IMR-90 (cell line): ENCODE results near the gene BRIP1. TPM values are rescaled to one million over a fixed set of nuclear protein-coding genes. Genes with fewer than 3 reads are reported as not detected.

ENCODE experiments used
- ATAC-seq: fragments of 200-7000 bp; cut with Tn5 transposase; 2 replicates; pipeline ENCODE4 v1.9.1; 2020; ENCODE audit warnings: low read depth, mild to moderate bottlenecking, moderate library complexity
- BruUV-seq: library from RNA; stranded (reverse); fragments of 400-500 nt; replicated peaks from 2 replicates; lab custom pipeline; 2021; lab: Mats Ljungman, UMichigan
- CTCF ChIA-PET: fragments of 300-600 bp; formaldehyde crosslinking; extraction: SDS; loops from one replicate; lab custom pipeline; 2021; ENCODE audit warnings: antibody characterized with exemption; lab: Yijun Ruan, JAX
- POLR2A ChIA-PET: fragments of 300-600 bp; sonication (Branson Sonifier 250); formaldehyde crosslinking; loops from one replicate; lab custom pipeline; 2022; ENCODE audit warnings: antibody characterized with exemption; ENCODE audit not compliant: unreplicated experiment; lab: Charles Lee
- DNase-seq: peaks from one replicate; pipeline ENCODE4 v3.0.0; 2013
- H2AFZ ChIP-seq: replicated peaks from 2 replicates; pipeline ENCODE3; 2013; ENCODE audit warnings: low read length, mild to moderate bottlenecking; ENCODE audit not compliant: poor library complexity
- H2AK5ac ChIP-seq: 2 replicates; pipeline ENCODE4 v1.6.1; 2013; ENCODE audit warnings: low read depth, low read length, inconsistent platforms
- H2AK9ac ChIP-seq: replicated peaks from 2 replicates; pipeline ENCODE3; 2013; ENCODE audit warnings: mild to moderate bottlenecking, low read depth, low read length, moderate library complexity; ENCODE audit not compliant: poor library complexity
- H2BK120ac ChIP-seq: 2 replicates; pipeline ENCODE4 v1.6.1; 2013; ENCODE audit warnings: low read depth, low read length, inconsistent platforms
- H2BK15ac ChIP-seq: 3 replicates; pipeline ENCODE4 v1.6.1; 2013; ENCODE audit warnings: low read depth, low read length, inconsistent platforms
- H2BK20ac ChIP-seq: 2 replicates; pipeline ENCODE4 v1.6.1; 2013; ENCODE audit warnings: low read depth, mild to moderate bottlenecking, inconsistent platforms, low read length, moderate library complexity
- H2BK5ac ChIP-seq: 2 replicates; pipeline ENCODE4 v1.6.1; 2013; ENCODE audit warnings: mild to moderate bottlenecking, low read depth, low read length, inconsistent platforms; ENCODE audit not compliant: poor library complexity, severe bottlenecking
- H3K14ac ChIP-seq: replicated peaks from 2 replicates; pipeline ENCODE4 v1.6.1; 2013; ENCODE audit warnings: low read depth, low read length, inconsistent platforms
- H3K18ac ChIP-seq: 2 replicates; pipeline ENCODE4 v1.6.1; 2013; ENCODE audit warnings: low read depth, low read length, control low read depth
- H3K23ac ChIP-seq: 2 replicates; pipeline ENCODE4 v1.6.1; 2013; ENCODE audit warnings: low read depth, low read length, inconsistent platforms
- H3K27ac ChIP-seq: 2 replicates; pipeline ENCODE4 v1.5.1; 2013; ENCODE audit warnings: mild to moderate bottlenecking, control low read depth, low read length; ENCODE audit not compliant: insufficient read depth
- H3K27me3 ChIP-seq: 2 replicates; pipeline ENCODE4 v1.6.1; 2013; ENCODE audit warnings: low read length; ENCODE audit not compliant: control insufficient read depth, insufficient read depth
- H3K36me3 ChIP-seq: 2 replicates; pipeline ENCODE4 v1.6.1; 2013; ENCODE audit warnings: low read length, mixed read lengths; ENCODE audit not compliant: control insufficient read depth, insufficient read depth
- H3K4ac ChIP-seq: 2 replicates; pipeline ENCODE4 v1.6.1; 2013; ENCODE audit warnings: low read depth, low read length, inconsistent platforms
- H3K4me1 ChIP-seq: 2 replicates; pipeline ENCODE4 v1.6.1; 2013; ENCODE audit warnings: low read length, mixed read lengths; ENCODE audit not compliant: control insufficient read depth, insufficient read depth
- H3K4me2 ChIP-seq: 2 replicates; pipeline ENCODE4 v1.6.1; 2013; ENCODE audit warnings: low read depth, mild to moderate bottlenecking, control low read depth, low read length, moderate library complexity
- H3K4me3 ChIP-seq: 2 replicates; pipeline ENCODE4 v1.5.1; 2013; ENCODE audit warnings: low read depth, mild to moderate bottlenecking, control low read depth, low read length, moderate library complexity; ENCODE audit not compliant: insufficient read depth
- H3K56ac ChIP-seq: 2 replicates; pipeline ENCODE4 v1.6.1; 2013; ENCODE audit warnings: low read length, inconsistent platforms; ENCODE audit not compliant: insufficient read depth; ENCODE audit errors: extremely low read depth
- H3K79me1 ChIP-seq, 2 experiments: 2 replicates each; pipeline ENCODE4 v1.6.1; 2013; ENCODE audit warnings: low read length in 2 of 2, inconsistent platforms in 1 of 2, low read depth in 1 of 2
- H3K9ac ChIP-seq: 2 replicates; pipeline ENCODE4 v1.6.1; 2013; ENCODE audit warnings: low read depth, low read length, control low read depth
- H3K9me1 ChIP-seq: 2 replicates; pipeline ENCODE4 v1.6.1; 2013; ENCODE audit warnings: low read length, inconsistent platforms; ENCODE audit not compliant: insufficient read depth
- H3K9me3 ChIP-seq: 2 replicates; pipeline ENCODE4 v1.6.1; 2013; ENCODE audit warnings: low read length; ENCODE audit not compliant: control insufficient read depth, insufficient read depth
- H4K20me1 ChIP-seq: 2 replicates; pipeline ENCODE4 v1.6.1; 2013; ENCODE audit warnings: low read length, inconsistent platforms; ENCODE audit not compliant: insufficient read depth
- H4K5ac ChIP-seq: 2 replicates; pipeline ENCODE4 v1.6.1; 2013; ENCODE audit warnings: mild to moderate bottlenecking, low read depth, low read length, control low read depth
- H4K8ac ChIP-seq, 2 experiments: 2 replicates each; pipeline ENCODE4 v1.6.1; 2013; ENCODE audit warnings: low read depth in 2 of 2, low read length in 2 of 2, control low read depth in 1 of 2, inconsistent platforms in 1 of 2
- H4K91ac ChIP-seq: 2 replicates; pipeline ENCODE4 v1.6.1; 2013; ENCODE audit warnings: low read depth, low read length, inconsistent platforms; ENCODE audit not compliant: insufficient read depth
- BHLHE40 ChIP-seq: fragments of 150-350 bp; IDR thresholded peaks from 2 replicates; pipeline ENCODE4 v1.6.1; 2016; ENCODE audit warnings: mild to moderate bottlenecking, low read depth, low read length
- CEBPB ChIP-seq: IDR thresholded peaks from 2 replicates; pipeline ENCODE4 v1.6.1; 2012; ENCODE audit warnings: low read depth, low read length, improper control_type of control experiment
- CHD1 ChIP-seq: IDR thresholded peaks from 2 replicates; pipeline ENCODE4 v1.6.1; 2012; ENCODE audit warnings: low read depth, low read length, improper control_type of control experiment
- CTCF ChIP-seq: conservative IDR thresholded peaks from 2 replicates; pipeline ENCODE4 v1.5.1; 2012; ENCODE audit warnings: mild to moderate bottlenecking, low read depth, low read length, improper control_type of control experiment
- ELK1 ChIP-seq: fragments of 150-350 bp; IDR thresholded peaks from 2 replicates; pipeline ENCODE4 v1.6.1; 2016; ENCODE audit warnings: low read depth, mild to moderate bottlenecking, low read length, moderate library complexity, borderline replicate concordance
- FOS ChIP-seq: fragments of 150-350 bp; IDR thresholded peaks from 2 replicates; pipeline ENCODE4 v1.6.1; 2016; ENCODE audit warnings: low read depth, low read length
- MAFK ChIP-seq: IDR thresholded peaks from 2 replicates; pipeline ENCODE4 v1.6.1; 2012; ENCODE audit warnings: low read depth, low read length, improper control_type of control experiment
- MAZ ChIP-seq: IDR thresholded peaks from 2 replicates; pipeline ENCODE4 v1.6.1; 2012; ENCODE audit warnings: low read depth, mild to moderate bottlenecking, low read length, improper control_type of control experiment, moderate library complexity, borderline replicate concordance
- MXI1 ChIP-seq: IDR thresholded peaks from 2 replicates; pipeline ENCODE4 v1.6.1; 2012; ENCODE audit warnings: low read depth, mild to moderate bottlenecking, low read length, moderate library complexity, borderline replicate concordance
- NFE2L2 ChIP-seq: fragments of 150-350 bp; IDR thresholded peaks from 2 replicates; pipeline ENCODE4 v1.6.1; 2016; ENCODE audit warnings: low read depth, mild to moderate bottlenecking, low read length
- POLR2A ChIP-seq: IDR thresholded peaks from 2 replicates; pipeline ENCODE4 v1.6.1; 2012; ENCODE audit warnings: mild to moderate bottlenecking, low read depth, low read length
- RAD21 ChIP-seq: IDR thresholded peaks from 2 replicates; pipeline ENCODE4 v1.6.1; 2012; ENCODE audit warnings: low read length, improper control_type of control experiment
- RCOR1 ChIP-seq: IDR thresholded peaks from 2 replicates; pipeline ENCODE4 v1.6.1; 2012; ENCODE audit warnings: mild to moderate bottlenecking, low read length, improper control_type of control experiment; ENCODE audit not compliant: insufficient replicate concordance
- RFX5 ChIP-seq: IDR thresholded peaks from 2 replicates; pipeline ENCODE4 v1.8.0; 2012; ENCODE audit warnings: low read depth, mild to moderate bottlenecking, low read length, moderate library complexity
- SMC3 ChIP-seq: fragments of 150-350 bp; IDR thresholded peaks from 2 replicates; pipeline ENCODE4 v1.6.1; 2016; ENCODE audit warnings: low read depth, mild to moderate bottlenecking, antibody characterized with exemption, low read length, moderate library complexity
- WGBS, 2 experiments: methylation state at CpG; one replicate each; pipeline versions ENCODE4 v1.1.5 to v1.1.7; 2013; ENCODE audit warnings: missing lambda C conversion rate in 2 of 2; ENCODE audit not compliant: insufficient read length in 1 of 2; ENCODE audit errors: extremely low coverage in 2 of 2; 5-methylcytosine and 5-hydroxymethylcytosine counted together
- dilution Hi-C: fragments of 300-500 bp; cut with HindIII; formaldehyde crosslinking; loops from one replicate; pipeline ENCODE4 v1.14.3; 2018; ENCODE audit warnings: low sequenced_read_pairs; ENCODE audit not compliant: unreplicated experiment
- in situ Hi-C: fragments of 300-500 bp; cut with MboI; formaldehyde crosslinking; loops from 3 replicates; pipeline ENCODE4 v1.14.3; 2019; ENCODE audit warnings: low sequenced_read_pairs, inconsistent platforms, mixed read lengths
- intact Hi-C: fragments of 100-400 bp; cut with micrococcal nuclease; formaldehyde crosslinking; loops from 2 replicates; pipeline ENCODE4 v1.10.0; 2022
- polyA plus RNA-seq, 3 experiments: library from polyadenylated mRNA; depleted of rRNA; stranded (reverse); fragments of >200 nt; gene quantifications; 2 replicates each; pipeline ENCODE4 v1.2.3, GENCODE V29; 2012; ENCODE audit warnings: low replicate concordance in 1 of 3
- total RNA-seq: library from RNA; depleted of rRNA; stranded (reverse); fragments of >200 nt; gene quantifications from 2 replicates; pipeline ENCODE4 v1.2.3, GENCODE V29; 2012

The BRIP1 gene
- total and polyA plus RNA-seq, 2 of the 4 experiments (the other 2 are of a cell fraction) = 6.1 to 19.7 TPM

GRCh38 chr17:61695779-61696337 is 167.5 kb downstream of the BRIP1 start:
- no CpG with 5 or more reads among the region's 2 CpGs for WGBS, 2 experiments
- H3K9ac ChIP-seq = no peak overlapping the region
- no peak overlapping the region for H3K18ac ChIP-seq
- intact Hi-C loops = no loop called here
- H4K5ac ChIP-seq = no peak overlapping the region
- POLR2A ChIA-PET = no interaction called here
- no peak overlapping the region for H4K8ac ChIP-seq
- CTCF ChIA-PET = interaction anchor here (1.1 kb wide), 1 partner anchor 12 kb away, joined by 3 read pairs; no protein-coding TSS in a partner anchor
- H2AFZ ChIP-seq = no peak overlapping the region
- no peaks in the 10 kb centered on the region for H3K79me1 ChIP-seq
- H3K23ac ChIP-seq = no peak overlapping the region
- no TSS peak for BruUV-seq
- H3K56ac ChIP-seq = no peak overlapping the region
- H2AK5ac ChIP-seq = no peak overlapping the region
- H3K4me1 ChIP-seq = no peaks in the 10 kb centered on the region; the same call in 1 of the 2 replicates
- H3K9me3 ChIP-seq = peaks cover 9% of the 10 kb centered on the region
- no peak overlapping the region for H2BK20ac ChIP-seq
- dilution Hi-C loops = no loop called here
- no peaks in the 10 kb centered on the region for H3K9me1 ChIP-seq
- TF ChIP-seq RFX5 = no peak
- no peak for TF ChIP-seq CEBPB
- TF ChIP-seq SMC3 = no peak
- TF ChIP-seq BHLHE40 = no peak
- TF ChIP-seq NFE2L2 = no peak
- no peak for TF ChIP-seq FOS
- TF ChIP-seq MAZ = no peak
- TF ChIP-seq CHD1 = no peak
- no peak for TF ChIP-seq RAD21
- TF ChIP-seq CTCF = no peak
- no peak for TF ChIP-seq MAFK
- TF ChIP-seq ELK1 = no peak
- no peak for TF ChIP-seq POLR2A
- no peak for TF ChIP-seq RCOR1
- no peak for TF ChIP-seq MXI1
- in situ Hi-C loops = no loop called here
- H4K91ac ChIP-seq = no peak overlapping the region
- no peak overlapping the region for H2BK120ac ChIP-seq
- H3K4me3 ChIP-seq = no peak overlapping the region
- H3K14ac ChIP-seq = no peak overlapping the region
- H3K27me3 ChIP-seq = no peaks in the 10 kb centered on the region
- H3K27ac ChIP-seq = no peak overlapping the region
- ATAC-seq (no peak), DNase-seq (no peak)
- H3K36me3 ChIP-seq = 0 out of 2 replicates have a peak, but pooled peaks cover 2% of the 10 kb centered on the region
- H3K4me2 ChIP-seq = no peak overlapping the region
- no peak overlapping the region for H2BK5ac ChIP-seq
- no peak overlapping the region for H3K4ac ChIP-seq
- H4K20me1 ChIP-seq = no peaks in the 10 kb centered on the region
- no peak overlapping the region for H2AK9ac ChIP-seq
- no peak overlapping the region for H2BK15ac ChIP-seq
